Heart right ventricle (tissue), 16 donors: ENCODE results near the gene C2CD5. TPM values are rescaled to one million over a fixed set of nuclear protein-coding genes. Genes with fewer than 3 reads are reported as not detected.
A peak's percentile ranks its signal among the peaks of the same experiment; 100 is the strongest.

Experiments
- ATAC-seq, 8 donors: fragments of 200-7000 bp; cut with Tn5 transposase; one replicate each; pipeline ENCODE4 v1.9.1; 2020; ENCODE audit warnings: mild to moderate bottlenecking in 8 of 8, moderate library complexity in 8 of 8, moderate number of reproducible peaks in 1 of 8
- DNase-seq, 2 donors: peaks; one replicate each; pipeline ENCODE4 v3.0.0-alpha.2; 2020
- H3K27ac ChIP-seq, 10 donors: fragments of 200-600 bp; sonication (generic) in 2 of 10; one replicate each; pipeline versions ENCODE4 v1.5.0 to v1.8.0; 2020 to 2022; ENCODE audit warnings: mild to moderate bottlenecking in 3 of 10
- H3K27me3 ChIP-seq, 7 donors: fragments of 200-600 bp; one replicate each; pipeline ENCODE4 v1.8.0; 2021 to 2022; ENCODE audit warnings: mild to moderate bottlenecking in 2 of 7
- H3K36me3 ChIP-seq, 9 donors: fragments of 200-600 bp; sonication (generic) in 1 of 9; one replicate each; pipeline versions ENCODE4 v1.5.0 to v1.8.0; 2020 to 2022; ENCODE audit warnings: mild to moderate bottlenecking in 2 of 9
- H3K4me1 ChIP-seq, 9 donors: fragments of 200-600 bp; sonication (generic) in 1 of 9; one replicate each; pipeline versions ENCODE4 v1.5.0 to v1.8.0; 2020 to 2022; ENCODE audit warnings: mild to moderate bottlenecking in 4 of 9
- H3K4me3 ChIP-seq, 10 donors: fragments of 200-600 bp; sonication (generic) in 2 of 10; one replicate each; pipeline versions ENCODE4 v1.5.0 to v1.8.0; 2020 to 2022; ENCODE audit warnings: mild to moderate bottlenecking in 7 of 10, moderate library complexity in 2 of 10
- H3K9me3 ChIP-seq, 11 donors: fragments of 200-600 bp in 10 of 11; sonication (generic) in 2 of 11; one replicate each; pipeline versions ENCODE4 v1.5.0 to v1.8.0; 2013 to 2022; ENCODE audit warnings: mild to moderate bottlenecking in 2 of 11, control low read depth in 1 of 11, moderate library complexity in 1 of 11
- WGBS, 2 donors: extraction: QIAGEN DNeasy Blood & Tissue Kit; methylation state at CpG; one replicate each; pipeline ENCODE4 v1.1.7; 2013; ENCODE audit warnings: inconsistent platforms in 1 of 2; 5-methylcytosine and 5-hydroxymethylcytosine counted together
- intact Hi-C, 10 donors: fragments of 100-400 bp; cut with DNase I; formaldehyde crosslinking; loops; one replicate each; pipeline versions ENCODE4 v1.11.1 to v1.14.2; 2022
- long read RNA-seq, 3 donors: library from polyadenylated mRNA; unstranded; transcript quantifications; one replicate each; pipeline ENCODE4 v2.0.0, GENCODE V29; 2020 to 2021
- polyA plus RNA-seq, 2 donors: library from polyadenylated mRNA; stranded (reverse); fragments of 200-250 nt; gene quantifications; one replicate each; pipeline ENCODE4 v1.2.3, GENCODE V29; 2013
- total RNA-seq, 10 donors: library from RNA; stranded (reverse); fragmentation: NEBNext Ultra II Directional in 3 of 10; extraction: Animal tissue kit (Norgen Biotek cat#: 25700) in 3 of 10; gene quantifications; one replicate each; pipeline versions ENCODE4 v1.2.1 to v1.2.4, GENCODE V29; 2021 to 2023
- TF ChIP-seq, protein P1 (sequence below), 9 donors: fragments of 200-600 bp; sonication (generic) in 2 of 9; IDR thresholded peaks; one replicate each; pipeline versions ENCODE4 v1.5.0 to v1.8.0; 2021 to 2022; ENCODE audit warnings: antibody characterized with exemption in 9 of 9, mild to moderate bottlenecking in 5 of 9, moderate library complexity in 1 of 9
- donor health status: Arrhythmogenic right ventricular cardiomyopathy.
- donor health status: ischemic (EF 13 %, LVEDD 7.1; RV severe dilation, severe dysfunction).
- donor health status: healthy with polysubstance abuse.
- donor health status: DM: no; HTN: yes; CAD: no.
- donor health status: DM: no; HTN: no; CAD: no.
- donor health status: ischemic (EF 25% LVEDD 6.9; RV normal size, moderate dysfunction).
- donor health status: ischemic (EF 25% LVEDD 5.7; RV mildly dilated, moderate dysfunction).
- donor health status: healthy.
- donor health status: DM: yes; HTN: yes; CAD: no.
- donor health status: Ischemic cardiomyopathy.
- donor health status: ischemic (EF 35%, LVEDD 5.7; RV mildly dilated, moderate dysfunction).
- donor health status: nonischemic (EF 11% LVEDD 7.7; RV severe dilation, severe dysfunction).
- donor health status: DM: yes; HTN: yes; CAD: no.
- donor health status: PGD.
- donor health status: ischemic (EF 29% LVEDD 5.4; RV normal size, mild dysfunction).
- donor health status: nonischemic (EF 23%, LVEDD 6.1; RV moderate dilation, normal function).

The C2CD5 gene, protein sequence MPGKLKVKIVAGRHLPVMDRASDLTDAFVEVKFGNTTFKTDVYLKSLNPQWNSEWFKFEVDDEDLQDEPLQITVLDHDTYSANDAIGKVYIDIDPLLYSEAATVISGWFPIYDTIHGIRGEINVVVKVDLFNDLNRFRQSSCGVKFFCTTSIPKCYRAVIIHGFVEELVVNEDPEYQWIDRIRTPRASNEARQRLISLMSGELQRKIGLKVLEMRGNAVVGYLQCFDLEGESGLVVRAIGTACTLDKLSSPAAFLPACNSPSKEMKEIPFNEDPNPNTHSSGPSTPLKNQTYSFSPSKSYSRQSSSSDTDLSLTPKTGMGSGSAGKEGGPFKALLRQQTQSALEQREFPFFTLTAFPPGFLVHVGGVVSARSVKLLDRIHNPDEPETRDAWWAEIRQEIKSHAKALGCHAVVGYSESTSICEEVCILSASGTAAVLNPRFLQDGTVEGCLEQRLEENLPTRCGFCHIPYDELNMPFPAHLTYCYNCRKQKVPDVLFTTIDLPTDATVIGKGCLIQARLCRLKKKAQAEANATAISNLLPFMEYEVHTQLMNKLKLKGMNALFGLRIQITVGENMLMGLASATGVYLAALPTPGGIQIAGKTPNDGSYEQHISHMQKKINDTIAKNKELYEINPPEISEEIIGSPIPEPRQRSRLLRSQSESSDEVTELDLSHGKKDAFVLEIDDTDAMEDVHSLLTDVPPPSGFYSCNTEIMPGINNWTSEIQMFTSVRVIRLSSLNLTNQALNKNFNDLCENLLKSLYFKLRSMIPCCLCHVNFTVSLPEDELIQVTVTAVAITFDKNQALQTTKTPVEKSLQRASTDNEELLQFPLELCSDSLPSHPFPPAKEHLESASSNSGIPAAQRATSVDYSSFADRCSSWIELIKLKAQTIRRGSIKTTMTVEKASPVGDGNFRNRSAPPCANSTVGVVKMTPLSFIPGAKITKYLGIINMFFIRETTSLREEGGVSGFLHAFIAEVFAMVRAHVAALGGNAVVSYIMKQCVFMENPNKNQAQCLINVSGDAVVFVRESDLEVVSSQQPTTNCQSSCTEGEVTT
- total RNA-seq (10 to 100 TPM; 14.3 to 30.2 (median 20.2) TPM), polyA plus RNA-seq (10 to 100 TPM in 1 of 2 donors, 1 to 10 TPM in 1; 5.0 to 26.4 TPM)
- long read RNA-seq, donor 1, partial matches to known transcripts, result 1 of 6 reads
- long read RNA-seq, donor 1, other reads (novel, unspliced or antisense), result 5 of 6 reads
- long read RNA-seq, donor 2, full-length matches to known transcripts, result 1 of 6 reads
- long read RNA-seq, donor 2, partial matches to known transcripts, result 3 of 6 reads
- long read RNA-seq, donor 2, other reads (novel, unspliced or antisense), result 2 of 6 reads
- long read RNA-seq, donor 3, partial matches to known transcripts, result 5 of 15 reads
- long read RNA-seq, donor 3, other reads (novel, unspliced or antisense), result 8 of 15 reads

DNA sequence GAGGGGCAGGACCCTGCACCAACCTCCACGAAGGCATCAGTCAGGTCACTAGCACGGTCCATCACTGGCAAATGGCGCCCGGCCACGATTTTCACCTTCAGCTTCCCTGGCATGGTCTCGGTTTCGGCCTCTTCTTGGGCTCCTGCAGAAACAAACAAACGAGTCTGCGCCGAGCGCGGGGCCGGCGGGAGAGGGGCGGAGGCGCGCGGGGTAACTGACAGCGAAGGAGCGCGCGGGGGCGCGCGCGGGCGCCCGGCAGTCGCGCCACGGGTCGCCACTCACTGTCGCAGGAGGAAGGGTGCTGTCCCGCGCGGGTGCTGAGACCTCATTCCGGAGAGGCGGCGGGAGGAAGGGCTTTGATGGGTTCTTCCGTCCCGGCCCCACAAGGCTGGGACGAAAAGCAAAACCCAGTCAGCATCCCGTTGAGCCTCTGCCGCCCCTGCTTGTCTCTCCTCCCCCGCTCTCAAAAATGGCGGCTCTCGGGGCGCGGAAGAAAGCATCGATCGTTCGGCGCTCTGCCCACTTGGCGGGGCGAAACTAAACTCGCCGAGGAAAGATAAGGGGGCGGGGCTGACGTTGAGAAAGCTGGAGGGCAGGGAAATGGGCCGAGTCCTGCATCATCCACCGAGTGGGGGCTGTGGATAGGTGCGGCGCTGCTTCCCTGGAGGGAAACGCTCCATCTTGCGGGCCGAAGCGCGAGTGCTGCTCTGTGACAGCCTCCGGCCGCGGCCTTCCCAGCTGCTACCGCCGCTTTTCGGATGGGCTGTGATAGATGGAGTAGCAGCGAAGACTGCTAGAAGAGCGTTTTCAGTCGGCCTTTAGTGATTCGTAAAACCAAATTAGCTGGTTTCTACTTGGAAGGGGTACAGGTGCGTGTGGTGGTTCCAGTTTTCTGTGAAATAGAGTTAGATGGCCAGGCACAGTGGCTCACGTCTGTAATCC, at the start of gene C2CD5:
Gene C2CD5, minus strand, starts transcription at position 505 of the 942 bp plus-strand sequence. Its CDS starts 392 bp downstream, at position 113.
- no peaks in the 10 kb centered on the region for H3K27me3 ChIP-seq
- peak within 1 kb of the TSS; percentile 68 to 97 (median 88) for H3K4me3 ChIP-seq
- WGBS, 2 donors, result 1% methylated on average over 80 of the region's 80 CpGs
- intact Hi-C loops, result loop anchor here in 9 of 10 donors (2.0 to 10.0 kb wide), 3 partner anchors 80 to 83 kb away; partner anchors contain the start of gene ETNK1 (in 9 of the 9)
- DNase-seq (peak; percentile 96 to 99), ATAC-seq (peak; percentile 95 to 98 (median 98))
- H3K36me3 ChIP-seq, result peaks cover 0 to 14% (median 0%) of the 10 kb centered on the region in 9 donors
- H3K9me3 ChIP-seq, result no peaks in the 10 kb centered on the region
- H3K27ac ChIP-seq, result peak within 1 kb of the TSS; percentile 89 to 99 (median 96)
- TF ChIP-seq, protein P1, sequence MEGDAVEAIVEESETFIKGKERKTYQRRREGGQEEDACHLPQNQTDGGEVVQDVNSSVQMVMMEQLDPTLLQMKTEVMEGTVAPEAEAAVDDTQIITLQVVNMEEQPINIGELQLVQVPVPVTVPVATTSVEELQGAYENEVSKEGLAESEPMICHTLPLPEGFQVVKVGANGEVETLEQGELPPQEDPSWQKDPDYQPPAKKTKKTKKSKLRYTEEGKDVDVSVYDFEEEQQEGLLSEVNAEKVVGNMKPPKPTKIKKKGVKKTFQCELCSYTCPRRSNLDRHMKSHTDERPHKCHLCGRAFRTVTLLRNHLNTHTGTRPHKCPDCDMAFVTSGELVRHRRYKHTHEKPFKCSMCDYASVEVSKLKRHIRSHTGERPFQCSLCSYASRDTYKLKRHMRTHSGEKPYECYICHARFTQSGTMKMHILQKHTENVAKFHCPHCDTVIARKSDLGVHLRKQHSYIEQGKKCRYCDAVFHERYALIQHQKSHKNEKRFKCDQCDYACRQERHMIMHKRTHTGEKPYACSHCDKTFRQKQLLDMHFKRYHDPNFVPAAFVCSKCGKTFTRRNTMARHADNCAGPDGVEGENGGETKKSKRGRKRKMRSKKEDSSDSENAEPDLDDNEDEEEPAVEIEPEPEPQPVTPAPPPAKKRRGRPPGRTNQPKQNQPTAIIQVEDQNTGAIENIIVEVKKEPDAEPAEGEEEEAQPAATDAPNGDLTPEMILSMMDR (IDR thresholded peaks at IDR 0.05), result peak in 8 of 9 donors; percentile 14 to 51 (median 38)
- peaks cover 0 to 52% (median 22%) of the 10 kb centered on the region in 9 donors for H3K4me1 ChIP-seq

DNA sequence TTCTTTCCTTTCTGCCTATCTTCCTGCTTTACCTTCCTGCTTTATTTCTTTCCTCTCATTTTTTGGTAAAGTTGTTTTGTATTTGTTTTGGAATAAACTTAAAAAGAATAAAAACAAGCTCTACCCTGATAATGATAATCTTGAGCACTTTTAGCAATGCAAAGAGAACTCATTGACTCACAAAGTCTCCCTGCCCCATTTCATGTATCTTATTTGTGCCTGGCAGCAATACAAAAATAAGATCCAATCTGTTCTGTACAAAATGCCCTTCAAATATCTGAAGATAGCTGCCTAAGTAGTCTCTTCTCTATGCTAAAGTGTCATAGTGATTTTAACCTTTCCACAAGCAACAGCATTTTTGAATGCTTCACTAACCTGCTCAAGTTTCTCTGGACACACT, 49.5 kb upstream of the C2CD5 start:
- TF ChIP-seq, protein P1 (IDR thresholded peaks at IDR 0.05), result no peak
- Histone ChIP-seq H3K4me3 (no peak overlapping the region), H3K36me3 (no peaks in the 10 kb centered on the region), H3K4me1 (no peaks in the 10 kb centered on the region), H3K27ac (no peak overlapping the region), H3K9me3 (no peaks in the 10 kb centered on the region), H3K27me3 (no peaks in the 10 kb centered on the region)
- intact Hi-C loops, result no loop called here
- DNase-seq (no peak), ATAC-seq (no peak)

DNA sequence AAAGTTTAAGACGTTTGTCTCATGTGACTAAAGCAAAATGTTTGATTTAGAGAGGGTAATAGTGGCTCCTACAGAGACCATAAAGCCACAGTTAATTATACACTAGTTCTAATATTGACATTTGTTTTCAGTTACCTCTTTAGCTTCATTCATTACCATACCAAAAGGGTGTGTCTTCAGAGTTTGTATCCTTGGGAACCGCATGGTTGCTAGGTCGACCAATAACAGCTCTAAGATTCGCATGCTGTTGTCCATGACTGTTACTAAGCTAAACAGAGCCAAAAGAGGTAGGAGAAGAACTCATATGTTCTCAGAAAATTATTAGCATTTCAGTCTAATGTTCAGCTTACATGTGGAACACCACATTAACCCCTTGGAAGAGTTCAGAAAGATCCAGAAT, 44.5 kb upstream of the C2CD5 start:
- ATAC-seq (no peak), DNase-seq (no peak)
- TF ChIP-seq, protein P1 (IDR thresholded peaks at IDR 0.05), result no peak
- WGBS, 2 donors, result 78 to 83% methylated on average over 4 of the region's 4 CpGs
- intact Hi-C loops, result no loop called here
- Histone ChIP-seq H3K27me3 (no peaks in the 10 kb centered on the region), H3K4me1 (no peaks in the 10 kb centered on the region), H3K4me3 (no peak overlapping the region), H3K9me3 (no peaks in the 10 kb centered on the region), H3K27ac (no peak overlapping the region), H3K36me3 (no peaks in the 10 kb centered on the region)
